ENCODE data around the gene LBR.

DNA sequence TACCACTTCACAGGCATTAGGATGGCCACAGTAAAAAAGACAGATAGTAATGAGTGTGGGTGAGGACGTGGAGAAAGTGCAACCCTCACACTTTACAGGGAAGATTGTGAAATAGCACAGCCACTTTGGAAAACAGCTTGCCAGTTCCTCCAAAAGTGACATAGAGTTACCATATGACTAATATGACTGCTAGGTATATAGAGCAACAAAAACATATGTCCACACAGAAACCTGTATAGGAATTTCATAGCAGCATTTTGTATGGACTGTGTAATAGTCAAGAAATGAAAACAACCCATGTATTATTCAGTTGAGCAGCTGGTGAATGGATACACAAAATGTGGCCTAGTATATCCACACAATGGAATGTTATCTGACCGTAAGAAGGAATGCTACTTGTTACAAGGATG lies 30.4 kb upstream of the LBR start:
- TF ChIP-seq, protein P1, sequence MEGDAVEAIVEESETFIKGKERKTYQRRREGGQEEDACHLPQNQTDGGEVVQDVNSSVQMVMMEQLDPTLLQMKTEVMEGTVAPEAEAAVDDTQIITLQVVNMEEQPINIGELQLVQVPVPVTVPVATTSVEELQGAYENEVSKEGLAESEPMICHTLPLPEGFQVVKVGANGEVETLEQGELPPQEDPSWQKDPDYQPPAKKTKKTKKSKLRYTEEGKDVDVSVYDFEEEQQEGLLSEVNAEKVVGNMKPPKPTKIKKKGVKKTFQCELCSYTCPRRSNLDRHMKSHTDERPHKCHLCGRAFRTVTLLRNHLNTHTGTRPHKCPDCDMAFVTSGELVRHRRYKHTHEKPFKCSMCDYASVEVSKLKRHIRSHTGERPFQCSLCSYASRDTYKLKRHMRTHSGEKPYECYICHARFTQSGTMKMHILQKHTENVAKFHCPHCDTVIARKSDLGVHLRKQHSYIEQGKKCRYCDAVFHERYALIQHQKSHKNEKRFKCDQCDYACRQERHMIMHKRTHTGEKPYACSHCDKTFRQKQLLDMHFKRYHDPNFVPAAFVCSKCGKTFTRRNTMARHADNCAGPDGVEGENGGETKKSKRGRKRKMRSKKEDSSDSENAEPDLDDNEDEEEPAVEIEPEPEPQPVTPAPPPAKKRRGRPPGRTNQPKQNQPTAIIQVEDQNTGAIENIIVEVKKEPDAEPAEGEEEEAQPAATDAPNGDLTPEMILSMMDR (conservative IDR thresholded peaks at IDR 0.05; ENCODE audit: low read depth, low read length): no peak
- TF ChIP-seq CHD1 (IDR thresholded peaks at IDR 0.05; ENCODE audit: low read depth, low read length): no peak
- TF ChIP-seq NFE2L2 (IDR thresholded peaks at IDR 0.05; ENCODE audit: low read depth, low read length): no peak
- no peak for TF ChIP-seq POLR2A (IDR thresholded peaks at IDR 0.05; ENCODE audit: low read depth, low read length)
- peak; percentile 95 for TF ChIP-seq CEBPB (IDR thresholded peaks at IDR 0.05; ENCODE audit: low read depth, low read length)
- TF ChIP-seq, protein P2, sequence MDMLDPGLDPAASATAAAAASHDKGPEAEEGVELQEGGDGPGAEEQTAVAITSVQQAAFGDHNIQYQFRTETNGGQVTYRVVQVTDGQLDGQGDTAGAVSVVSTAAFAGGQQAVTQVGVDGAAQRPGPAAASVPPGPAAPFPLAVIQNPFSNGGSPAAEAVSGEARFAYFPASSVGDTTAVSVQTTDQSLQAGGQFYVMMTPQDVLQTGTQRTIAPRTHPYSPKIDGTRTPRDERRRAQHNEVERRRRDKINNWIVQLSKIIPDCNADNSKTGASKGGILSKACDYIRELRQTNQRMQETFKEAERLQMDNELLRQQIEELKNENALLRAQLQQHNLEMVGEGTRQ (IDR thresholded peaks at IDR 0.05; ENCODE audit: low read depth, low read length): no peak
- TF ChIP-seq MAFK (IDR thresholded peaks at IDR 0.05; ENCODE audit: low read depth, low read length): 0 out of 2 replicates have a peak, but pooled peaks have one; percentile 9
- TF ChIP-seq MAZ (IDR thresholded peaks at IDR 0.05; ENCODE audit: borderline replicate concordance, low read depth, low read length): no peak
- TF ChIP-seq RAD21 (IDR thresholded peaks at IDR 0.05; ENCODE audit: low read length): no peak
- TF ChIP-seq, protein P3, sequence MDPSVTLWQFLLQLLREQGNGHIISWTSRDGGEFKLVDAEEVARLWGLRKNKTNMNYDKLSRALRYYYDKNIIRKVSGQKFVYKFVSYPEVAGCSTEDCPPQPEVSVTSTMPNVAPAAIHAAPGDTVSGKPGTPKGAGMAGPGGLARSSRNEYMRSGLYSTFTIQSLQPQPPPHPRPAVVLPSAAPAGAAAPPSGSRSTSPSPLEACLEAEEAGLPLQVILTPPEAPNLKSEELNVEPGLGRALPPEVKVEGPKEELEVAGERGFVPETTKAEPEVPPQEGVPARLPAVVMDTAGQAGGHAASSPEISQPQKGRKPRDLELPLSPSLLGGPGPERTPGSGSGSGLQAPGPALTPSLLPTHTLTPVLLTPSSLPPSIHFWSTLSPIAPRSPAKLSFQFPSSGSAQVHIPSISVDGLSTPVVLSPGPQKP (IDR thresholded peaks at IDR 0.05; ENCODE audit: borderline replicate concordance, low read depth, low read length): no peak
- no peak for TF ChIP-seq SMC3 (IDR thresholded peaks at IDR 0.05; ENCODE audit: low read depth, low read length)

All from IMR-90 (cell line).